Renal cortical epithelial cell (primary cell): ENCODE results near the gene SMYD1. TPM values are rescaled to one million over a fixed set of nuclear protein-coding genes. Genes with fewer than 3 reads are reported as not detected.

ENCODE experiments used
- DNase-seq: peaks from one replicate; pipeline ENCODE4 v3.0.0-alpha.2; 2011; ENCODE audit warnings: low read depth
- total RNA-seq: library from RNA; depleted of rRNA; stranded (reverse); fragments of >200 nt; gene quantifications from 2 replicates; pipeline ENCODE4 v1.2.3, GENCODE V29; 2014

SMYD1 gene
- total RNA-seq, 1 donor from 2014 or later, result not detected

DNA sequence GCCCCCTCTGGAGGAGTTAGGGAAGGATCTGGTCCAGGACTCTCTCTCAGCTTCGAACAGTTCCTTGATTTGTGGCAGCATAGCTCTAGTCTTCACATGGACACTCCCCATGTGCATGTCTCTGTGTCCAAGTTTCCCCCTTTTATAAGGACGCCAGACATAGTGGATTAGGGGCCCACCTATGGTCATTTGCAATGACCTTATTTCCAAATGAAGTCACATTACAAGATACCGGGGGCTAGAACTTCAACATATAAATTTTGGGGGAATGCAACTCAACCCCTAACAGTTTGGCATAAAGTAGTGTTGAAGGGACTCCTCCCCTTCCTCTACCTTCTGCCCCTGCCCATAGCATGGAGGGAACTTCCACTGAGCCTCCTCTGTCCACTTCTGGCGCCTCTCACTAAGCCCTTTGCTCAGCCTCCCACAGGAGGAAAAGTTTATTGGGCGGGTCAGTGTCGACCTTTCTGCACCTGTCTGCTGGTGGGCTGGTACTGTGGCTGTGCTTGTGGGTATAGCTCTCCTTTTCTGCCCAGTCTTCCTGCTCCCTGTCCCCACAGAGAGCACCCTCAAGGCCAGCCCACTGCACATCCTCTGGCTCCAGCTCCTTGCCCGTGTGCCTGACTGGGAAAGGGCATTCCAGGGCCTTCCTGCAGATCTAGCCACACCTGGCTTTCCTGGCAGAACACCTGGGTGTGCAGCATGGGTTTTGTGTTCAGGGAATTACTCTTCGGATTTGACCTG lies 54.7 kb downstream of the SMYD1 start:
- DNase-seq, result no peak

DNA sequence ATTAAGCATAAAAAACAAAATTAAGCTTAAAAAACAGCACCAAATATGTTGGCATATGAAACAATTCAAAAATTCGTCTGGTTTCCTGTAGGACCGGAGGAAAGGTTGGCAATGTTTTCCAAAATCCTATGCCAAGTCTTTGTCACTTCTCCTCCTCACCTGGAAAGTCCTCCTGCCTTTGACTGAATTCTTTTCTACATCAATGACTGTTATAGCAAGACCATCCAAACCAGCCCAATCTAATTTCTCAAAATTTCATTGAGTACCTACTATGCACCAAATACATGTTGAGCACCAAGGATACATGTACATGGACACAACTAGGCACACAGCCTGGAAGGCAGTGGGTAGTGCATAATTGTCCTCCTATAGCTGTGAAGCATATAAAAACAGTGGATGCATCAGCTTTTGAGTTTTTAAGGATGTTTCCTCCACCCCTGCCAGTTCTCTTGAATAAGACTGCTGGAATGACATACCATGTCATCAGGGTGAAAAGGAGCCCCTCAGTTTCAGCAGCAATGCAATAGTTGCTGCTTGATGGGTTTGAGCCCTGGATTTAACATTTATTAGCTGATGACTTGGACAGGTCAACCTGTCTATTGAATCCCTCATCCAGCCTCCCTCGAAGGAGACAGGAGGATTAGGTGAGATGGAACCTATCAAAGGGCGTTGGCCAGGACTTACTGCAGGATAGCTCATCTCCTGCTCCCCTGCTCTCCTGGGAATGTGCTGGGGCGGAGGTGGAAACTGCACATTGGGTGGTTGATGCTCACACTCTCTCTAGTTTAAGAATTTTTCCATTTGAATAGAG lies 55.7 kb downstream of the SMYD1 start:
- no peak for DNase-seq

DNA sequence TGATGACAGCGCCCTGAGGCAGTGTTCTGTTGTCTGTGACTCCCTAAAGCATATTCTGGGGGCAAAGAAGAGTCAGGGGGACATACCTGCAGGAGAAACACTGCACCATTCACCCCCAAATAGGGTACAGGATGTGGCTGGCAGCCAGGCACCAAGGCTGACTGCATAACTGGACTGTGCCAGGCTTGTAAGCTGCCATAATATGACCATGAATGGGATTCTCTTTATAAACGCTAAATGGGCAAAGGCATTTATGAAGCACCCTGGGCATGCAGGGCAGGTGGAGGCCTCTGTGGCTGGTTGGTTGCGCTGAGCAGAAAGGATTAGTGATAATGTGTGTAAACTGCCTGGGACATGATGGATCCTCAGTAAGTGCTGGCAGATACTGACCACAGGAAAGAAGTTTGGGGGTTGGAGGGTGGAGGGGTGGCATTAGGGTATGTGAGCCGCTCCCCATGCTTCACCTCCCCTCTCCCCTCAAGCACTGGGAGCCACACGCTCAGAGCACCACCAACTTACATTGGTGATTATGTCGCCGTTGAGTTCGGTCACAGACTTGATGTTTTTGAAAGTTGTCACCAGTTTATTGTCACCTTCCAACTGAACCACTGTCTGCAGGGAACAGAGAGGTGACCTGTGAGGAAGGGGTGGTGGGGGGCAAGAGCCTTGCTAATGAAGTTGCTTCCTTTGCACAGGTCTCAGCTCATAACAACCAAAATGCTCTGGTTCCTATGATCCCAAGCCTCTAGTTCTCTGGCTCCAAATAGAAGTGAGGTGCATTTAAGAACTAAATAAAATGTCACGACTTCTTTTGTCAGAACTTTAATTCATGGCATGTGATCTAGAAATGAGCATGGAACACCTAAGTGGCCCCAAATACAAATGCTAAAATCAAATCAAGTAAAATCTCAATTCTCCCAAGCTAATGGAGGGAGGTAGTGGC lies 56.6 kb downstream of the SMYD1 start:
- DNase-seq, result no peak

DNA sequence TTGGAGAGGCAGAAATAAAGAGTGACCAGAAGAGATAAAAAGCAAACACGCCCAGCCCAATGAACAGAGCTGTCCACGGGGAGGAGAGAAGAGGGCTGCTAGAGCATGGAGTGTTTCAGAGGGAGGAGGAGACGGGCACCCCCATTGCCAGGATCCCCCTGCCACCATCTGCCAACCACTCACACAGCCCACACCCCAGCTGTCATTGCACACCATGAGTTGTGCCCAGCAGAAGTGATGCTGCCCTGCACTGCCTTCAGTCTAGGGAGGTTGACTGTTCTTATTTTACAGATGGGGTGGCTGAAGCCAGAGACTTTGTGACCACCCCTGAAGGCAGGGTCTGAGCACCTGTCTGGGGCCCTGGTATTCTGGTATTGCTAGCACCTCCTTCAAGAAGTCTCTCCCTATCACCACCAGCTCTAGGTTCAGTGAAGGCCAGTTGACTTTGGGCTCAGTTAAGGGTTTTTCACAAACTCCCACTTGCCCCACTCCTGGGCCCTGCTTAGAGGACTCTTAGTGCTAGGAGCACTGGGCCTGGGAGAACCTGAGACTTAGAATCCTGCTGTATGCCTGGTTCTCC lies 57.8 kb downstream of the SMYD1 start:
- DNase-seq, result no peak

DNA sequence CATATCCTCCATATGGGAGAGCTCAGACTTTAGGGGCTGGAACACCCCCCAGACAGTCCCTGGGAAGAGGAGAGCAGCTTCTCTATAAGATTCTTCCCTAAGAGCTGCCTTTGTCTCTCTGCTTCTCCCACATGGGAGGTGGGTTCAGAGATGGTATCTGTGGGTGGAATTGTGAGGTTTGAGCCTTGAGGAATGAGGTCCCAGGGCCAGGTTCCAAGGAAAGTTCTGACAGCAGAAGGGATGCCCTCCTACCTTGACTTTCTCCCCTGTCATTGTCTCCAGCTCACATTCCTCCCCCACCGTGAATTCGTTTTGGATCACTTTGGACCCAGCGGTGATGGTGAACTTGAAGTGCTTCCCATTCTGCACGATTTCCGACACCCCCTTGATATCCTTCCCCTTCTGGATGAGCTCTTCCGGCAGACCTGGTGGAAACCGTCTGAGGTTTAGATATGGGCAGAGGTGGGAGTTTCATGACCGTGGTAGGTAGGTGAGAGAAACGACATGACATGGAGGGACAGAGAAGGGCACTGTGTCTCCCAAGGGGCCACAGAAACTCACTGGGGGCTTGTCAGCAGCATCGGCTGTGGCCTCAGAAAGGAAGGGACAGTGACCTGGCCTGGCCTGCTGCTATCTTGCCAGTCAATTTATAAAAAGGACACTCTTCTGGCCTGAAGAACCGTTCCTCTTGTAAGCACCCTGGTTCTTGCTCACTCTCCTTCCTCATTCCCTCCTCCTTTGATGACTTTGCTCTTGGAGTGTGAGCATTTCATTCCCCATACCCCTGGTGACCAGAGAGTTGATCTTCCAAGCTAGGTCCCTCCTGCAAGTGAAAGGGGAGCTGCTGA lies 58.5 kb downstream of the SMYD1 start:
- no peak for DNase-seq

DNA sequence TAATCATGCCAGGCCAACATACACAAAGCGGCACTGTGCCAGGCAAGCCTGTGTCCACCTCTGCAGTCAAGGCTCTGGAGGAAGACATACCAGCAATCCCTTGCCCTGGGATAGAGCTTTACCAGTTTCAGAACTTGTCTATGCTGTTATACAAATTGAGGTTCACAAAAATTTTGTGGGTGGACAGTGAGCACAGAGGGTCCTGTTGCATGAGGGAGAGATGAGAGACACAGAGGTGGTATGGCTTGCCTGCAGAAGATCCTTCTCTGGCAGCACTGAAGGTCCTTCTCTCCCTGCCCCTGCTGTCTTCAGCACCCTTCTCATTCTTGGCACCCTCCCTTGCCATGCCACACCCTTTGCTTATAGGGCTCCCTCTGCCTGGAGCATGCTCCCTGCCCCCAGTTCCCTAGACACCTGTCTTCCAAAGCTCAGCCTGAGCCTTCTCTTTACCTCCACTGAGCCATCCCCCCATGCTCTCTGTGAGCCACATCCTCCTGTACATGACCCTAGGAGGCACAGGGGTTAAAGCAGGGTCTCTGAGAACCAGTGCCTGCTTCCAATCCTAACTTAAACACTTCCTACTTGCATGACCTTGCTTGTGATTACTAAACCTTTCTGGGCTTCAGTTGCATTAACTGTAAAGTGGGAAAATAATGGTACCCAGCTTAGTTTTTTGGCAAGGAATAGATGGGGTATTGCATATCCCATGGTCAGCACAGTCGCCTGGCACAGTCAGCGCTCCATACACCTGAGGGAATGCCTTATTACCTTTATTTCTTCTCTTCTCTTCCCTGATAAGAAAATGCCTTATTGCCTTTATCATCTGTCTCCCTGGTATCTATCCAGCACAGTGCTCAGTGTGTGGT lies 59.4 kb downstream of the SMYD1 start:
- DNase-seq, result no peak

DNA sequence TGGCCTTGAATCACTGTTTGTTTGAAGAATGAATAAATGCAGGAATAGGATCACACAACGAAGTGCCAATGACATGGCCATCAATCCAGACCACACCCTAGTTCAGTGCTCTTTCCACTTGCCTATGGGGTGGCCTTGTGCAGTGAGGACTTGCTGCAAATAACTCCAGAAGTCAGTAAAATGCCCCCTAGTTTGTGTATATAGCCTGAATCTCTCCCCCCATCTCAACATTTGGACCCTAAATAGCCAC lies 59.9 kb downstream of the SMYD1 start:
- no peak for DNase-seq

DNA sequence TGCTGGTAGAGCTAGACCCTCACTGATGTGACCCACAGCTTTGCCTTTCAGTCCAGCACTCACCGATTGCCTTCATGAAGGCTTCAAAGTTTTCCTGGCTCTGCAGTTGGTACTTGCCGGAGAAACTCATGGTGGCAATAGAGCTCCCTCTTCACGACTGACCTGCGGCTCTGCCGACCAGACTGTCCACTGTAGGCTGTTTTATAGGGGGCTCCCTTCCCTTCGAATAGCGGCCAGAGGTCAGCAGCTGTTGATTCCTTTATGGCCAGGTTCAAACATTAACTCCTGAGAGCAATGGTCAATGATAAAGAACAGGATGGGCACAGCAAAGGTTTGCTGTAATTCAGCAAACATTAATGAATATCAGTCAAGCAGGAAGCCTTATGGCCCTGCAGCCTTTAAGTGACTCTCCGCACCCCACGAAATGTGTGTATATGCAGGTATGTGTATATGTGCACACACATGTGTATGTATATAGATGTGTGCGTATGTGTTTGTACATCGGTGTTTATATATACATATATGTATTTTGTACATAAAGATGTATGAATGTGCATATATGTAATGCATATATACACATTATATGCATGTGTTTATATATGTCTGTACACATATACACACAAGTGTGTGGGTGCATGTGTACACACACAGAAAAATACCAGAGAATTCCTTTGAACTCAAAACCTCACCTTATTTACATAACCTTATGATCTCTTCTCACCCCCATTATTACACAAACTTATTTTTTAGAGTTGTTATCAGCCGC lies 60.4 kb downstream of the SMYD1 start, which contains the start of gene FABP1:
Gene FABP1, minus strand, starts transcription at position 175 of the 766 bp plus-strand sequence. Its CDS starts 45 bp downstream, at position 130.
- DNase-seq, result no peak

DNA sequence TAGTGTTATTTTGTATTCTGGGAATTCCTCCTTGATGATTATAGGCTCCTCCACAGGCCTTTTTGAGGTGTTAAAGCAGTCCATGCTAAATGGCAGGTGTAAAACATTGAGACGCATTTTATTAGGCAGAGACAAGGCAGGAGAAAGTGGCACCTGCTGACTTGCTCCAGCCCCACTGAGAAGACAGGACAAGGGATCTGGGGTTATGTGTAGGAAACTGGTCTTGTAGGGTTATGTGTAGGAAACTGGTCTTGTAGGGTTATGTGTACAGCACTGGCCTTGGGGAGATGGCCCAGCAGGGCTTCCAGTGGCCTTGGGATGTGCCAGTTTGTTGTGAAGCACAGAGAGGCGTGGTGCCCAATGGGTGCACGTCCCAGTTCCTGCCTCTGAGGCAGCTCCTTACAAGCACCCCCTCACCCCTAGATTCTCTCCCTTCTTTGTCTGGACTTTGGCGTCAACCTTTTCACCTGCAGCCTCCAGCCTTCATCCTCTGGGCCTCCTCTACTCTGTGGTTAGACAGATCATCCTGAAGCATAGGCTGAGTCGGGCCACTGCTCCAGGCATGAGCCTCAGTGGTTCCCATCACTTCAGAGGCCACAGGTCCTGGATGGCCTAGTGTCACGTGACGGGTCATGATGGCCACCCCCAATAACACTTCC lies 61.2 kb downstream of the SMYD1 start:
- DNase-seq, result no peak

DNA sequence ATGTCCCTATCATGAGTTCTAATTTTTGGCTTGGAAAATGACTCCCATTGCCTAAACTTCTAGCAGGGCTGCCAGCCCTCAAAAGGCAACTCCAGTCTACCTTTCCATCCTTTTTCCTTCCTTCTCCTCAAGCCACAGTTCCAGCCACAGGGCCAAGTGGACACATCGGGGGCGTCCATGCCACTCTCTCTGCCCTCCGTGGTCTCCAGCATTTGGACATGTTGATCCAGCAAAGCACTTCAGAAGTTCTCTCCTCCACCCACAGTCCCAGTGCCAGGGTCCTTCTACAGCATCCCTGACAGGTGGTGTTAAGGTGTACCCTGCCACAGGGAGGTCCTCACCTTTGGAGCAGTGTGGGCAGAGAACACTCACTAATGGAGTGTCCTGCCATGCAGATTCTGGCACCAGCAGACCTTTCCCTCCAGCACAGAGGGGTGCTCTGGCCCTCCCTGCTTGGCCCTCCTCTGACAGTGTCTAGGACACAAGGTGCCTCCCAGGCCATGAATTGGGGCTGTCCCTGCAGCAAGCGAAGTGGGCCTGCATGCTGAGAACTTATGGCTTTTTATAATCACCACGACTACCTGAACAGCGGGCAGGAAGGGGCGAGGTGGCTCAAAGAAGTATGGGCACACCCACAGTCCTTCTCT lies 61.8 kb downstream of the SMYD1 start:
- DNase-seq, result no peak

DNA sequence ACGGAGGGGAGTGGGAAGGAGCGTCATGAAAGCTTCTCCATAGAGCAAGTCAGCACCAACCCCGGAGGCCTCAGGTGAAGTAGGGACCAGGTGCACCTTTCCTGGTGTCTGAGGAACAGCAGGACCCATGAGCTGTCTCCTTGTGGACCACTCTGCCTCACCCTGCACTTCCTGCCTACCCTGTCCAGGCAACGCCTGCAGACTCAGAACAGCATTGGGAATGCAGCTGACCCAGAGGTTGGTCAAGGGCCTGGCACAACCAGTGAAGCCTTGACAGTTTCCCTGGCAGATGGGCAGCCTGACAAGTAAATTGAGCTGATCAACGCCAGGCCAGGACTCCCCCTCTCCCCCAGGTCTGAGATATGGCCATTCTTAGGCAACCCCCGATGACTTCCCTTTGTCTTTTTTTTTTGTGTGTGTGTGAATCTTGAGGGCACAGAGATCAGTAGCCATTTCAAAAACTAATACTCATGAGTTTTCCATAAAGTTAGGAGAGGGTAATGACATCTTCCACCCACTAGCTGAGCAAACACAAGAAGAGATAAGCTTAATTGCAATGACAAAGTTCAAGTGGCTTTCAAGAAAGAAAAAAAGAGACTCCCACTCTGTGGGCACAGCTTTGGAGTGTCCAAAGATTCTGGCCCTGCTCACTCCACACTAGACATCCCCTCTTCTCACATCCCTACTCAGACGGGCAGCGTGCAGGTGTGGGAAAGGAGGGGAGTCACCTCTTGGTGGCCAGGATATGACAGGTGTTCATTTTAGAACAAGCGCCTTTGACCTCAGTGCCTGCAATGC lies 63.8 kb downstream of the SMYD1 start:
- DNase-seq, result no peak

DNA sequence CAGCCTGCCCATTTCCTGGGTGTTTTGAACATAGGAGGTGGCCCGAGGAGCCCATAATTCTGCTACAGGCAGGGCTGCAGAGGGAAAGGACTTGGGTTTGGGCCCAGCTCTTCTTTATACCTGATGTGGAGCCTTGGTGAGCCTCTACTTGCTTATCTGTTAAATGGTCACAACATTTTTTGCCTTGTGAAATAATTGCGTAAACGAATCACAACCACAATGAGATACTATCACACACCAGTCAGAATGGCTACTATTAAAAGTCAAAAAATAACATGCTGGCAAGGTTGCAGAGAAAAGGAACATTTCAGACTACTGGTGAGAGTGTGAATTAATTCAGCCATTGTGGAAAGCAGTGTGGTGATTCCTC lies 64.4 kb downstream of the SMYD1 start:
- DNase-seq, result no peak

DNA sequence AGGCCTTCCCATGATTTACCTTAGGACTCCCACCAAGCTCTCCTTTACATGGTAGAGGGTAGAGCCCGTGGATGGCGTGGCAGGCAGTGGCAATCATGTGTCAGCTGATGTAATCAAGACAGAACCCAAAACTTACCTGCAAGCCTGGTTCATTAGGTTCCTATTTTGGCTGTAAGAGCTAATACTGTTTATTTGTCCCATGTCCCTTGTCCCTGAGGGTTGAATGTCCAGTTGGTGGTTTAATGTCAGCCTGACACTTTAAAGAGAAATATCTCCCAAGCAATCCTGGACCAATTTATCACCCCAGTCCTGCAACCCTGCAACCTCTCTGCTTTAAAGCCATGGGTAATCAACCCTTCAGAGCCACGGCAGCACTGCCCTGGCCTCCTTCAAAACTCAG lies 66.2 kb downstream of the SMYD1 start:
- no peak for DNase-seq

DNA sequence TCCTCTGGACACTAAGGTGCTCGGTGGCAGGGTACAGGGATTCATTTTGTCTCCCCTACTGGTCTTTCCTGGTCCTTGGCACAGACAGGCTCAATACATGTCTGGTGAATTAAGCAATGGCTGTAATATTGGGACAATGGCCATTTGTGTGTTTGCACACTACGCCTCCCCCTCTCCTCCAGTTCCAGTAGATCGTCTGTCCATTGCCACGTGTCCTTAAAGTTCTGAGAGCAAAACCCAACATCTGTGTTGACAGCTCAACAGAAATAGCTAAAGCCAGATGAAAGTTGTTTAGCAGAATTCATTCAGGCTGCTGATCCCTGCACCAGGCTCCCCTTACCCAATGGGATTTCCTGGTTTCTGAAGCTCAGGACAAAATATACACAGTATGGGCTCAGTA lies 69.2 kb downstream of the SMYD1 start:
- DNase-seq, result no peak

DNA sequence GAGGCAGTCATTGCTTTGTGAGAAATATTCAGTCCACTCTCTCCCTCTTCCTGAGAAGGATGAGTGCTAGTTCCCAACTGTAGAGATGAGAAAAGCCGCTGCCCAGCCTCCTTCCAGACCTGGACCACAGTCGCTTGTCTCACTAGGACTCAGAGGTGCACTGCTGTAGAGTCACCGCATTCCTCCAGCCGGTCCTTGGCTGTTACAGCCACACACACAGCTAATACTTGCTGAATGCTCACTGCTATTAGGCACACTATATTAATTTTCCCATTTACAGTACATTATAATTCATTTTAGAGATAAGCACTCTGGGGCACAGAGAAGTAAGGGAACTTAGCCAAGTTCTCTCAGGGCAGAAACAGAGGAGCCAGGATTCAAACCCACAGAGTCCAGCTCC lies 70.2 kb downstream of the SMYD1 start:
- DNase-seq, result no peak

DNA sequence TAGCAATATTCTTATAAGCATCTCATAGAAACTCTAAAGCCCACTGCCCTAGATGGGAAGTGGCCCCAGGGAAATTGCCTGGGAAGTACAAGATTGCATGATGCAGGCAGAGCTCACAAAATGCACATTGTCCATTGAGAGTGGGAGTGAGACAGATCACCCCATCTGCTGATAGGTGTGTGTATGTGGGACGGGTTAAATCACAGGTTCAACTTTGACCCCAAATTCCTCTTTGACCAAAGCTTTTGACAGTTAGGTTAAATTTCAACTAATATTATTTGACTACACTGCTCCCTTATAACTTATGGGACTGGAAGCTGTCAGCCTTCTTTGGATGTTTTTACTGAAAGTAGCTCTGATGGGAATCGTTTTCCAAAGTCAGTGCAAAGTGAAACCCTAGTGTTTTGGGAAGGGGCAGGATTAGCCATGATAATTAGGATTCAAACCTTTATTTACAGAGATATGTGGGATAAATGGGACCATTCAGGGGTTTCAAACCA lies 71.6 kb downstream of the SMYD1 start:
- DNase-seq, result peak; percentile 27

DNA sequence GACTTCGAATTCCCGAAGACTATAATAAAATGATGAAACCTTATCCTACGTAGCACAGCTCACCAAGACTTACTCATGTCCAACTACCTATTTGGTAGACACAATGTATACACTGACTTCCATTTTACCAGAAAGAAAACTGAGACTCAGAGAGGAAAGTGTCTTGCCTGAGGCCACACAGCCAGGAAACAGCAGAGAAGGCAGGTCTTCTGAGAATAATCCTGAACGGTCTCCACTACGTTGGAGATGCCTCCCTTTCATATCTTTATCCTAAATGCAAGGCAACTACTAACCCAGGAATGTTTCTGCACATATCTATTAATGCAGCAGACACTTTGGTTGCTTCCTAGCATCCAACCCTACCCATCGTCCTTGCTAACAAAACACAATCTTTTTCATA lies 72.2 kb downstream of the SMYD1 start:
- DNase-seq, result no peak
